Measurements from ENCODE around the gene PRR15L. TPM values are rescaled to one million over a fixed set of nuclear protein-coding genes. Genes with fewer than 3 reads are reported as not detected.
"Not testable (repeated sequence)": the region's sequence is repeated elsewhere in the genome, so short reads cannot be mapped to it uniquely, and the experiment has no call there.

The PRR15L gene
- polyA plus RNA-seq, 1 donor (not counting 4 experiments of a cell fraction or from before 2014, with no cell fraction given), result 0.16 TPM

DNA sequence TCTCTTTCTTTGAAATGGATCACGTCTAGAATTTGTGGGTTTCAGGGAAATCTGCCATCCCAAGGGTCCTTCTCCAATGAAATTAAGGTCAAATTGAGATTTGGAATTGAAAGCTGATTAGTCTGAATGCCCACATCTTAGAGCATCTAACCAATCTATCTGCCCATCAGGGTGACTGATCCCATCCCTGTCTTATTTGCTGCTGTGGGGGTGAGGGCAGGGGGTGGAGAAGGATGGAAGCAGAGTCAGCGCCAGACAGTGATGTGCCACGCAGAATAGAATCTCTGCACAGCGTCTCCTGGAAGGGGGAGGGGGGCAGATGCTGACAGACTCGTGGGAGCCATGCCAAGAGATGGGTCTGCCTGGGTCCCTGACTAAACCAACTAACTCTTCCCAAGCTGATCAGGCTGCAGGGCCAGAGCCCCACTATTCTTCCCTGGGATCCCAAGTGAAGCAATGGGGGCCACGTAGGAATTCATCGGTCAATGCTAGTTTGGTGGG is 45.3 kb upstream of the PRR15L start:
- peaks cover 19% of the 10 kb centered on the region for H3K4me1 ChIP-seq (ENCODE audit: control insufficient read depth, extremely low read depth, insufficient read depth, low read length)
- dilution Hi-C loops (cut with MboI; ENCODE audit: extremely low pct_ligation_motif_present, low sequenced_read_pairs), result no loop called here
- H3K4me3 ChIP-seq (ENCODE audit: control insufficient read depth in 2 of 3, extremely low read depth in 1 of 3, insufficient read depth in 2 of 3, low read depth in 1 of 3, low read length in 3 of 3), result no peak overlapping the region

DNA sequence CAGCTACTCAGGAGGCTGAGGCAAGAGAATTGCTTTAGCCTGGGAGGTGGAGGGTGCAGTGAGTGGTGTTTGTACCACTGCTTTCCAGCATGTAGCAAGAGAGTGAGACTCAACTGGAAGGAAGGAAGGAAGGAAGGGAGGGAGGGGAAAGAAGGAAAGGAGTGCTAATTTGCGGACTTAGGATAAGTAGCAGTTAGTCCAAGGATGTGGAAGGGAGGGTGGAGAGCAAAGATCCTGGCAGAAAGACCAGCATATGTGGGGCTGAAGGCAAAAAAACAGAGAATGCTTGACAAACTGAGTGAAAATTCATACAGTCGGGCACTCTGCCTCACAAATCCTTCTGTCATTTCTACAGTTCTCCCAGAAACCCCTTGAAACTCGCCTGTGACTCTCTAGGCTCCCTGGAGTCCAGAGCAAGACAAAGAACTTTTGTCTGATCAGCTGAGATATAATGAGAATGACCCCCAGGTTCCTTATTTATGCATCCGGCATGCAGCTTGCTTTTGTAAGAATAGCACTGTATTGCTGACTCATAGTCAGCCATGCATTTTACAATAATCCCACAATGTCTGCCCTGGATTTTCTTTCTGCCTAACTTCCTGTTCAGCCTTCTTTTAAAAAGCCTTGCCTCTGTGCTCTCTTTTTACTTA is 44.7 kb upstream of the PRR15L start:
- Histone ChIP-seq H3K36me3 (ENCODE audit: control insufficient read depth in 2 of 2, extremely low read depth in 1 of 2, insufficient read depth in 2 of 2, low read length in 2 of 2) (no peaks in the 10 kb centered on the region), H2AFZ (ENCODE audit: control insufficient read depth, low read length) (peak overlapping the region; percentile 98), H3K4me3 (ENCODE audit: control insufficient read depth in 2 of 3, extremely low read depth in 1 of 3, insufficient read depth in 2 of 3, low read depth in 1 of 3, low read length in 3 of 3) (no peak overlapping the region), H3K27me3 (ENCODE audit: control insufficient read depth, extremely low read depth, insufficient read depth, low read length) (no peaks in the 10 kb centered on the region), H3K9ac (ENCODE audit: control insufficient read depth, extremely low read depth, insufficient read depth, low read length) (peak overlapping the region; percentile 4), H4K20me1 (ENCODE audit: control insufficient read depth, extremely low read depth, insufficient read depth, low read length) (no peaks in the 10 kb centered on the region), H3K79me2 (ENCODE audit: control insufficient read depth, insufficient read depth, low read length) (no peaks in the 10 kb centered on the region), H3K27ac (ENCODE audit: control insufficient read depth, insufficient read depth, low read length) (peak overlapping the region; percentile 37), H3K9me1 (ENCODE audit: control insufficient read depth, extremely low read depth, insufficient read depth, low read length) (no peaks in the 10 kb centered on the region), H3K9me3 (ENCODE audit: control insufficient read depth, low read depth, low read length) (no peaks in the 10 kb centered on the region), H3K4me2 (ENCODE audit: control insufficient read depth, extremely low read depth, insufficient read depth, low read depth, low read length) (peak overlapping the region; percentile 63), H3K4me1 (ENCODE audit: control insufficient read depth, extremely low read depth, insufficient read depth, low read length) (peaks cover 19% of the 10 kb centered on the region)
- peak; percentile 82 for FAIRE-seq
- DNase-seq (ENCODE audit: low read depth, low spot score), result no peak
- TF ChIP-seq EZH2 (IDR thresholded peaks at IDR 0.05; ENCODE audit: low read length), result no peak
- TF ChIP-seq, protein P1, sequence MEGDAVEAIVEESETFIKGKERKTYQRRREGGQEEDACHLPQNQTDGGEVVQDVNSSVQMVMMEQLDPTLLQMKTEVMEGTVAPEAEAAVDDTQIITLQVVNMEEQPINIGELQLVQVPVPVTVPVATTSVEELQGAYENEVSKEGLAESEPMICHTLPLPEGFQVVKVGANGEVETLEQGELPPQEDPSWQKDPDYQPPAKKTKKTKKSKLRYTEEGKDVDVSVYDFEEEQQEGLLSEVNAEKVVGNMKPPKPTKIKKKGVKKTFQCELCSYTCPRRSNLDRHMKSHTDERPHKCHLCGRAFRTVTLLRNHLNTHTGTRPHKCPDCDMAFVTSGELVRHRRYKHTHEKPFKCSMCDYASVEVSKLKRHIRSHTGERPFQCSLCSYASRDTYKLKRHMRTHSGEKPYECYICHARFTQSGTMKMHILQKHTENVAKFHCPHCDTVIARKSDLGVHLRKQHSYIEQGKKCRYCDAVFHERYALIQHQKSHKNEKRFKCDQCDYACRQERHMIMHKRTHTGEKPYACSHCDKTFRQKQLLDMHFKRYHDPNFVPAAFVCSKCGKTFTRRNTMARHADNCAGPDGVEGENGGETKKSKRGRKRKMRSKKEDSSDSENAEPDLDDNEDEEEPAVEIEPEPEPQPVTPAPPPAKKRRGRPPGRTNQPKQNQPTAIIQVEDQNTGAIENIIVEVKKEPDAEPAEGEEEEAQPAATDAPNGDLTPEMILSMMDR (optimal IDR thresholded peaks at IDR 0.05 in 1 of 3, IDR thresholded peaks at IDR 0.05 in 1 of 3, conservative IDR thresholded peaks at IDR 0.05 in 1 of 3; ENCODE audit: extremely low read depth in 1 of 3, insufficient read depth in 2 of 3, low read length in 3 of 3), result no peak
- dilution Hi-C loops (cut with MboI; ENCODE audit: extremely low pct_ligation_motif_present, low sequenced_read_pairs), result no loop called here

More for the DNA sequence above, 45.3 kb upstream of the PRR15L start:
- H3K27ac ChIP-seq (ENCODE audit: control insufficient read depth, insufficient read depth, low read length), result peak overlapping the region; percentile 37
- no peaks in the 10 kb centered on the region for H3K27me3 ChIP-seq (ENCODE audit: control insufficient read depth, extremely low read depth, insufficient read depth, low read length)
- peak overlapping the region; percentile 4 for H3K9ac ChIP-seq (ENCODE audit: control insufficient read depth, extremely low read depth, insufficient read depth, low read length)
- DNase-seq (ENCODE audit: low read depth, low spot score) (no peak), FAIRE-seq (no peak)
- peak overlapping the region; percentile 98 for H2AFZ ChIP-seq (ENCODE audit: control insufficient read depth, low read length)
- H4K20me1 ChIP-seq (ENCODE audit: control insufficient read depth, extremely low read depth, insufficient read depth, low read length), result no peaks in the 10 kb centered on the region
- no peaks in the 10 kb centered on the region for H3K9me3 ChIP-seq (ENCODE audit: control insufficient read depth, low read depth, low read length)
- no peaks in the 10 kb centered on the region for H3K36me3 ChIP-seq (ENCODE audit: control insufficient read depth in 2 of 2, extremely low read depth in 1 of 2, insufficient read depth in 2 of 2, low read length in 2 of 2)
- H3K9me1 ChIP-seq (ENCODE audit: control insufficient read depth, extremely low read depth, insufficient read depth, low read length), result no peaks in the 10 kb centered on the region
- H3K79me2 ChIP-seq (ENCODE audit: control insufficient read depth, insufficient read depth, low read length), result no peaks in the 10 kb centered on the region
- TF ChIP-seq, protein P1 (optimal IDR thresholded peaks at IDR 0.05 in 1 of 3, IDR thresholded peaks at IDR 0.05 in 1 of 3, conservative IDR thresholded peaks at IDR 0.05 in 1 of 3; ENCODE audit: extremely low read depth in 1 of 3, insufficient read depth in 2 of 3, low read length in 3 of 3), result no peak
- no peak for TF ChIP-seq EZH2 (IDR thresholded peaks at IDR 0.05; ENCODE audit: low read length)
- peak overlapping the region; percentile 63 for H3K4me2 ChIP-seq (ENCODE audit: control insufficient read depth, extremely low read depth, insufficient read depth, low read depth, low read length)

GRCh38 chr17:48001657-48002056 is 44.0 kb upstream of the PRR15L start:
- H3K4me2 ChIP-seq (ENCODE audit: control insufficient read depth, extremely low read depth, insufficient read depth, low read depth, low read length); H4K20me1 ChIP-seq (ENCODE audit: control insufficient read depth, extremely low read depth, insufficient read depth, low read length); dilution Hi-C loops (cut with MboI; ENCODE audit: extremely low pct_ligation_motif_present, low sequenced_read_pairs); H3K27ac ChIP-seq (ENCODE audit: control insufficient read depth, insufficient read depth, low read length); H3K9me1 ChIP-seq (ENCODE audit: control insufficient read depth, extremely low read depth, insufficient read depth, low read length); H3K36me3 ChIP-seq (ENCODE audit: control insufficient read depth in 2 of 2, extremely low read depth in 1 of 2, insufficient read depth in 2 of 2, low read length in 2 of 2); H3K27me3 ChIP-seq (ENCODE audit: control insufficient read depth, extremely low read depth, insufficient read depth, low read length); H3K79me2 ChIP-seq (ENCODE audit: control insufficient read depth, insufficient read depth, low read length); H3K9me3 ChIP-seq (ENCODE audit: control insufficient read depth, low read depth, low read length); H3K9ac ChIP-seq (ENCODE audit: control insufficient read depth, extremely low read depth, insufficient read depth, low read length); H3K4me3 ChIP-seq (ENCODE audit: control insufficient read depth in 2 of 3, extremely low read depth in 1 of 3, insufficient read depth in 2 of 3, low read depth in 1 of 3, low read length in 3 of 3); FAIRE-seq; H2AFZ ChIP-seq (ENCODE audit: control insufficient read depth, low read length); DNase-seq (ENCODE audit: low read depth, low spot score): not testable (repeated sequence)
- peaks cover 19% of the 10 kb centered on the region for H3K4me1 ChIP-seq (ENCODE audit: control insufficient read depth, extremely low read depth, insufficient read depth, low read length)
